Brain pericyte (primary cell): ENCODE results near the gene DDX55.
A peak's percentile ranks its signal among the peaks of the same experiment; 100 is the strongest.

Experiments used
- DNase-seq: peaks from one replicate; pipeline ENCODE4 v3.0.0-alpha.2; 2012; ENCODE audit warnings: low read depth, low spot score

Gene DDX55

DNA sequence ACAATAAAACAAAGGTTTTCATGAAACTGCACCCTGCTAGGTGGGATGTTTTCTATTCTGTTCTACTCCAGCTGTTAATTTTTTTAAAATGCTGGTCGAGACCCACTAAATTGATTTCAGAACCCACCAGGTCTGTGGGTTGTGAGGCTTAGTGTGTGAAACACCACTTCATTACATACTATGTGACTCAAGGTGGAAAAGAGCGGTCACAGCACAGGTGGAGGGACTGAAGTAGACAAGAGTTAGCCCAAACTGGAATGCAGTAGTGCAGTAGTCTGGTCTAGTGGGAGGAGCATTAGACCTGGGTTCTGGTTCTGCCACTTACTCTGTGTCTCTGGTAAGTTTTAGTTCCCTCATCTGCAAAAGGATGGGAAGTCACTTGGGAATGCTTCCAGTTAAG is 12.2 kb downstream of the DDX55 start:
- DNase-seq = no peak

DNA sequence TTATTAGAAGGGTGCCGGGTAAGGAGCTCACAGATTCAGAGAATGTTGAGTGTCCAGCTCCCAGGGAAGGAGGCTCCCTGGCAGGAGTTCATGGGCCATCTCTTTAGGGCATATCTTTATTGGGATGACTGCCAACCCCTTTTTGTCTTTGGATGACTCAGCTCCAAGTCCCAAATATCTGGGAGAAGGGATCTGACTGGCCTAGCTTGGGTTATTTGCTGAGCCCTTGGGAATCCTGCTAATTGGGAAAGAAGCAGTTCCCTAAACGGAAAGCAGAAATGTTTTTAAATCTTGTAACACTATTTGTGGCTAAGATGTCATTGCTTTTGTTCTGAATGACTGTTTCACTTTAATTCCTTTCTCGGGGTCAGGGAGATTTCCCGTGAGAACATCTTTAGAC is 12.6 kb downstream of the DDX55 start:
- no peak for DNase-seq

DNA sequence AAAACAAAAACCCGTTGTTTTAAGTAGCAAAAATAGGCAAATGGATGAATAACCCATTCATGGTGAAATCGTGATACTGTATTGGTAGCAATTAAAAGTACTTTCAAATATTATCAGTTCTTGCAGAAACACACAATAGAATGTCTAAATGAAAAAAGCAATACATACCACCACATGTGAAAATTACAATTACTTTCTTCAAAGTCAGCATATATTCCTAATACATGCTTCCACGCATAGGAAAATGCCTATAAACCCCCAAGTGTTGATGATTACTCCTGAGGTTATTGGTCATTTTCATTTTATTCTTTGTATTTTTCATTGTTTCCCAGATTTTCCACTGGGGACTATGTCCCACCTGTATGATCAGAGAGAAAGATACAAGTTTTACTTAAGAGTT is 15.2 kb downstream of the DDX55 start:
- no peak for DNase-seq

DNA sequence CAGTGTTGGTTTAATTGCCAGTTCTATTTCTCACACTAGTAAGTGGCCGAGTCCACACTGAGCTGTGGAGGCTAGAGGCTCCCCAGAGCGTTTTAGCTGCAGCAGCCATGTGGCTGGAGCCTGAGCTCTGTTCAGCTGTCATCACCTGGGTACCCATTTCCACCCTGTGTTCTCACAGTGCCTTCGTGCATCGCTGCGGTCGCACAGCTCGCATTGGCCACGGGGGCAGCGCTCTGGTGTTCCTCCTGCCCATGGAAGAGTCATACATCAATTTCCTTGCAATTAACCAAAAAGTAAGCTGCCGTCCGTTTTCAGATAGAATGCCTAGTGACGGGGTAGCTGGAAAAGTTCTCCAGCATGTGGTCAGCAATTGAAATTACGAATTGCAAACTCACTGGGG is 15.7 kb downstream of the DDX55 start:
- DNase-seq = no peak

DNA sequence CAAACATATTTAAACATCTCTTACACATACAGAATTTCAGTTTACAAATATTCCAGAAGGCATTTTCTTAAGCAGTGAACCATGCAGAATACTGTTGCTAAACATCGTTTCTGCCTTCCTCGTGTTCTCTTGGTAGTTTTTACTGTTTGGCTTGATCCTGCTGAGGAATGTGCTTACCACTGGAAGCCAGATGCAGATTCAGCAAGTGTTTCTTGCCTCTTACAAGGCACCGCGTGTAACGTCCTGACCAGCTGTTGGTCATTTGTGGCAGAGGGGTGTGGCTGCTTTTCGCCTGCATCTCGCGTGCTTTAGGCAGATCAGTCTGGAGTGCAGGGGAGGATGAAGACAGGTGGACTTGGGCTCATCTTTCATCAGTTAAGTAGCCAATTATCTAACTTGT is 19.2 kb downstream of the DDX55 start:
- DNase-seq = no peak

DNA sequence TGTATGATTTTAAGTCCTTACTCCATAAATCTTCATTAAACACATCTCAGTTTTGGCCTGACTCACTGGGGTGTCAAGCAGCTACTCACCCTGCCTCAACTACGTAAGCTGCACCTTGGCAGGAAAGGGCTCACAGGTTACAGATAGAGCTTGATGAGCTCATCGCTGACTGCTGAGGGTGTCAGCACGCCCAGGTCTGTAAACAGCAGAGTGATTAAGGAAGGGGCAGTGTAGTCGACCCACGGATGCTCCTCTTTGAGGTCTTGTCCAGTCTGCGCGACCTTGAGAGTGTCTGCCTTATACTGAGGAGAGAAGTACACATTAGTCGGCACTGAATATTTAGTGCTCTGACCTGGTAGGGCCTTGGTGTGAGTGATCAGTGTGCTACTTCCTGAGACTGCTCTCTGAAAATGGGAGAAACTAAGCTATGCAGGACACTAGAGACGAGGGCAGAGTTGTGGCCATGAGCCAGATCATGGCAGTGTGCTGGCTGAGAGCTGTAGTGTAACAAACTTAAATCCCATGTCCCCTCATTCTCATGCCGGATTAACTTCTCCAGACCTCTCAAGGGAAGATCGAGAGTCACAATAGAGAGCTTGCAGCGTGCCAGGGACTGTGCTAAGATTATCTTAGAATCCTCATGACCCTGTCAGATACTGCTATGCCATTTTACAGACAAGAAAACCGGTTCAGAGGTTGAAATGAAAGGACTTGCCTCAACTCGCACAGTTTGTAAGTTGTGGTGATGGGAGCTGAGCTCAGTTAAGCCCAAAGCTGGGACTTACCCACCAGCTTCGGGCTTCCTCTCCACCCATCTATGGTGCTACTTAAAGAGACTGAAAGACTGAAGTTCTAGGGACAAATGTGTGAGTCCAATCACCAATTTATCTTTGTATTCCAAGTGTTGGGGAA is 20.0 kb downstream of the DDX55 start:
- DNase-seq = no peak

DNA sequence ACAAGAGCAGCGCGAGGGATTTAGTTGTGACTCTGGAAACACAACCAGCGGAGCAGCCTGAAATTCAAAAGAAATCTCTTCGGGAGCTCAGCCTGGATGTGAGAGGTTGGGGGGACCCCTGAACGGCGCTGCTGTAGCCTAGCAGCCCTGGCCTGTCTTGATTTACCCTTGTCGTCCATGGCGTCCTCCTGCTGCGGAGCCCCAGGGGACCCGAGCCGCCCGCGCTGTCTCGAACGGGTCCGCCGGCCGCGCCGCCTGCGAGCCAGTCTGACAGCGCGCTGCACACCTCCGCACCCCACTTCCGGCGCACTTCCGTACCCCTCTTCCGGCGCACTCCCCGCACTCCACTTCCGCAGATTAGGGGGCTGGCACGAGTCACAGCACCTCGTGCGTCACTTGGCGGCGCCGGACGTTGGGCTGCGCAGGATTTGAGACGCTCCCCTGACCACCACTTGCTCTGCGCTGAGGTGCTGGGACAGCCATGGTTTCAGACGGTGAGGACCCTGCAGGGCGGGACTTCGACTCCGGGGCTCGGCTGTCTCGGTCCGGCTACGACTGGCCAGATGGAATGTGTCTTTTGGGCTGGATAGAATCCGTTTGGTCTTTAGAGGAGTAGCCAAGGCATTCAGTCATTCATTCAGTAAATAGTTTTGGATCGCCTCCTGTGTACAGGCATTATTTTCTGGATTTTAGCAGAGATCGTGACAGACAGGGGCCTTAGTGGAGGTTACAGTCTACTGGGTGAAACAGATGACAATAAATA is 31.7 kb downstream of the DDX55 start, which contains the start of the genes EIF2B1 and GTF2H3:
EIF2B1 (minus strand) TSS at position 308 of the 763 bp plus-strand sequence; CDS start at position 179, 129 bp downstream.
GTF2H3 (plus strand) TSS at position 451 of the 763 bp plus-strand sequence; CDS start at position 482, 31 bp downstream.
- DNase-seq = peak; percentile 87

DNA sequence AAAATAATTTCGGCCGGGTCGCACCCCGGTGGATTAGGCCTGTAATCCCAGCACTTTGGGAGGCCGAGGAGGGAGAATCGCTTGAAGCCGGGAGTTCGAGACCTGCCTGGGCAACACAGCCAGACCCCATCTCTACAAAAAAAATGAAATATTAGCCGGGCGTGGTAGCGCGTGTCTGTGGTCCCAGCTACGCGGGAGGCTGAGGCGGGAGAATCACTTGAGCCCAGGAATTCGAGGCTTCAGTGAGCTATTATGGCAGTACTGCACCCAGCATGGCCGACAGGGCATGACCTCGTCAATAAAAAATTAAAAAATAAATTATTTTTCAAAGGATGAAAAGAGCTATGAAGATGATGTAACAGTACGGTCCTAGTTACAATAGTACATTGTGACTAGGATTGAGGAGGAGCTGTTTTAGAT is 32.3 kb downstream of the DDX55 start:
- no peak for DNase-seq

DNA sequence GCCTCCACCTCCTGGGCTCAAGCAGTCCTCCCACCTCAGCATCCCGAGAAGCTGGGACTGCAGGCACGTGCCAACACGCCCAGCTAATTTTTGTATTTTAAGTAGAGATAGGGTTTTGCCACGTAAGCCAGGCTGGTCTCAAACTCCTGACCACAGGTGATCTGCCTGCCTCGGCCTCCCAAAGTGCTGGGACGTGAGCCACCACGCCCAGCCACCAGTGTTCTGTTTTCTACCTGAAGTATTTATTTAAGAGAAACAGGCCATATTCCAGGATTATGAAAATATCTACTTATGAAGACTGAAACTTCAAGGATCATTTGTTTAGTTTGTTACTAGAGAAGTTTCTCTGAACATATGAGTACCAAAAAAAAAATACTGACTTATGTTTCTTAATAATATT is 42.0 kb downstream of the DDX55 start:
- DNase-seq = no peak

DNA sequence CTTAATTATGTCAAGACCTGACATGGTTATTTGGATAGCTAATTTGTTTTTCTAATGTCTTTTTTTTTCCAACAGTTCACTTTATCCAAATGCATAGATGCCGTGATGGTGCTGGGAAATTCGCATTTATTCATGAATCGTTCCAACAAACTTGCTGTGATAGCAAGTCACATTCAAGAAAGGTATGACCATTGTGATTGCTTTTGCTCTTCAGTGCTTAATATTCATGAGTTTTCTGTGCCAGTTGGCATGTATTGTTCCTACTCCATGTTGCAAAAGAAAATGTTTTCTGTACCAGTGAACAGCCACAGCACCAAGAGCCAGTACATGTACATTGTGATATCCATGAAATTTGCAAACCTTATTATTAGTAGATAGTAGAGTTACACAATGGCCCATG is 43.5 kb downstream of the DDX55 start:
- no peak for DNase-seq

DNA sequence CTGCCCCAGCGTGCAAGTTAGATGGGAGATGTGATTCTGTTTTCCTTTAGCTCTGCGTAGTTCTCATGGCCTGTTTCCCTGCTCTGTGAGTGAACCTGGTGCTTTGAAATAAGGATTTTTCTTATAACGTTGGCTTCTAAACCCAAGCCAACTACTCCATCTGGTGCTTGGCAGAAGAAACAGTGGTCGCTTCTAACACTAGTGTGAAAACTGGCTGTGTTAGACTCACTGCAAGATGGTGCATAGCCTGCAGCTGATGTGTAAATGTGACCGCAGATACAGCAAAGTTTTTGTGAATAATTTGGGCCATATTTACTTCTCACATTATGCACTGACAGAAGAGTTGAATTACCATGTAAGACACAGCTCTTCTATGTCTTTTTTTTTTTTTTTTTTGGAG is 44.0 kb downstream of the DDX55 start:
- no peak for DNase-seq

DNA sequence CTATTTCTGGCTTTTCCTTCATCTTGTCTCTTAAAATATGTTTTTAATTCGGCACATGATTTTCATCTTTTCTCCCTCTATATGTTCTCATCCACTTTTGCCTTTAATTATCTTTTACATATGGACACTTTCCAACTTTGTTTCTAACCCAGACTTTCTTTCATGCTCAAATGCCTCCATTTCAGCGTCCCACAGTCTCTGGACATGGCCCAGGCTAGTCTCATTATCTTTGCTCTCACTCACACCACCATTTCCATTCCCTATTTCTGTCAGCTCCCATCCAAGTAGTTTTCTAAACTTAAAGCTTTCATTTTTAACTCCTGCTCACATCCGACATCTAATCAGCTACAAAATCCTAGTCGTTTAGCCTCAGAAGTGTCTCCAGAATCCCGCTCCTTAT is 46.5 kb downstream of the DDX55 start:
- DNase-seq = no peak

DNA sequence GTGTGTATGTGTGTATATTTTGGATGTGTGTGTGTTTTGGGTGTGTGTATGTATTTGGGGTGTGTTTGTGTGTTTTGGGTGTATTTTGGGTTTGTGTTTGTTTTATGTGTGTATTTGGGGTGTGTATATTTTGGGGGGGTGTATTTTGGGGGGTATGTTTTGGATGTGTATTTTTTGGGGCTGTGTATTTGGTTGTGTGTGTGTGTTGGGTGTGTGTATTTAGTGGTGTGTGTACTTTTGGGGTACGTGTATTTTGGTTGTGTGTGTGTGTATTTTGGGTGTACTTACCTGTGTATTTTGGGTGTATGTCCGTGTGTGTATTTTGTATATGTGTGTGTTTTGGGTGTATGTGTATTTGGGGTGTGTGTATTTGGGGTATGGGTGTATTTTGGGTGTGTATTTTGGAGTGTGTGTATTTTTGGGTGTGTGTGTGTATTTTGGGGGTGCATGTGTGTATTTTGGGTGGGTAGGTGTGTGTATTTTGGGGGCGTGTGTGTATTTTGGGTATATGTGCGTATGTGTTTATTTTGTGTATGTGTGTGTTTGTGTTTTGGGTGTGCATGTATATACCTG is 52.3 kb downstream of the DDX55 start:
- no peak for DNase-seq

DNA sequence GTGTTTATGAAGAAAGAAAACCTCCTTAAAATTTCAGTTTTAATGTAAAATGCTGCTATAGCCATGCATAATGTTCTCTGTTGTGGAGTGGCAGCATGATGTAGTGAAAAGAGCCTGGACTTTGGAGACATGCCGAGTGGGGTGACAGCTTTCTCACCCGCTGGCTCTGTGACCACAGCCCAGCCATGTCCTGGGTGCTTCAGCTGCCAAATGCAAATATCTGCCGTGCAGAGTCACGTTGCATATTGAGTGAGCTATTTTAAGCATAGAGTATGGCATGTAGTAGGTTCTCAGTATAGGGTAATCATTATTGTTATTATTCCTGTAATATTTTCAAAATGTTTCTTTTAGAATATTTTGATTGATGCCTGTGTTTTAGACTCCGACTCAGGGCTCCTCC is 53.5 kb downstream of the DDX55 start:
- no peak for DNase-seq

DNA sequence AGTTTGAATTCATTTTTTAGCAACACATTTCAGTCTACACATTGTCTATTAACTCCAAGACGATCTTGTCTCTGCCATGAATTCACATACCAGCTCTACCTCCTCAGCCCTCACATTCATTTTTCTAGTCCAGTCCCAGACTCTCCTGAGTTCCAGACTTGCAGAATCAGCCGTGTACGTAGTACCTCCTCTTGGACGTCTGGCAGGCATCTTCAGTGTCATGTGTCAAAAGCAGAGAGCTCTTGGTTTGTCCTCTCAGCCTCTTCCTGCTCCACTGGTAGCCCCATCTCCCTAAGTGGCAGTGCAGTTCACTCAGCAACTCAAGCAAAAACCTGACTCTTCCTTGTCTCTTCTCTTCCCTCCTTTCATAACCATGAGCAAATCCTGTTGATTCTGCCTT is 54.5 kb downstream of the DDX55 start:
- no peak for DNase-seq

DNA sequence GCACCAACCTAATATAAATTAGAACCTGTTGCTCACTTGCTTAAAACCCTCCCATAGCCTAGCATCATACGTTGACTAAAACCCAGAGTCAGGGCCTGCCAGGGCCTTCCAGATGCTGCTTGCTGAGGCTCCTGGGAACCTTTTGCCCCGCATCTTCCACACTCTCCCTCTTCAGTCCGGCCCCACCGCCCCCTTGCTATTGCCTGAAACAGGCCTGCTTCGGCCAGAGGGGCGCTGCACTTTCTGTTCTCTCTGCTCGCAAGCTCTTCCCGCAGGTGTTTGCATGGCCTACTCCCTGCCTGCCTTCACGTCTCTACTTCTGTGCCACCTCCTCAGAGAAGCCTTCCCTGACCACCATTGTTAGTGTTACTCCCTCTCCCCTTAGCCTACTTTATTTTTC is 55.3 kb downstream of the DDX55 start:
- no peak for DNase-seq

DNA sequence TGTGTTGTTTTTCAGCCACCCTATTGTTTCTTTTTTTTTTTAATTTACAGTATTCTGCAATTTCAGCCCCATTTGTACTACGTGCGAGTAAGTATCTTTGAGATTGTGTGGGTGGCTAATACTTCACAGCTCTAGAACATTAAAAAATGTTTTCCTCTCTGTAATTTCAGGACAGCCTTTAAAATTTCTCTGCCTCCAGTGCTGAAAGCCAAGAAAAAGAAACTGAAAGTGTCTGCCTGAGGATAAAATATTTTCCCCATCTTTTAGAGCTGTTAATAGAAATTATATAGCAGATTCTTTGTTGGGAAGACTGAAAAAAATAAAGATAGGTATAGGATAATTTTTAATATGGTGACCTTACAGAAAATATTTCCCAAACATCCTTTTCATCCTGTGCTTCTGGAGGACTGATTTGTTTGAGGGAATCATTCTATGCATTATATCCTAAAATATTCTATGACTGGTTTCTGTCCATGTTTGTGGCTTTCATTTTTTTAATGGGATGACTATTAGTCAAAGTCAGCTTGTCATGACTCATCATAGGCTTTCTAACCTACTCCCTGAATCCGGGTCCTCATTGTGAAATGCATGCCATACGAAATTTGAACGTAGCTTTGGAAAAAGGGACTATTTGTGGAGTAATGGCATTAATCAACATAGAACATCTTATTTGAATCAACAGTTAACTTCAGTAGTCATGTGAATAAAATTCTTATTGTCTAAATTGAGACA is 58.3 kb downstream of the DDX55 start:
- peak; percentile 3 for DNase-seq

DNA sequence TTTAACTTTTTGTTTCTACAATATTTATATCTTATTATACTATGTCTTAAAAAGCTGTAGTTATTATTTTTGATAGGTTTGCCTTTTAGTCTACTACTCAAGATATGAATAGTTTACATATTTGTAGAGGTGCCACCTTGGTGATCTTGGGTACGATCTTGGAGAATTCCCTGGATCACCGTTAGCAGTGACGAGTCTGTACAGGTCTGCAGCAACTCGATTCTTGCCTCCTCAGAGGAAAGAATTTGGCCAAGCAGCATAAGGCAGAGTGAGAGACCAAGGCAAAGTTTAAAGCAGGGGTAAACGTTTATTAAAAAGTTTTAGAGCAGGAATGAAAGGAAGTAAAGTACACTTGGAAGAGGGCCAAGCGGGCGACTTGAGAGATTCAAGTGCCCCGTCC is 65.9 kb downstream of the DDX55 start:
- DNase-seq = no peak
